ENCODE results near the gene ZAR1L. TPM values are rescaled to one million over a fixed set of nuclear protein-coding genes. Genes with fewer than 3 reads are reported as not detected.

Gene ZAR1L
- polyA plus RNA-seq, 2 of the 4 experiments (the other 2 are of a cell fraction): not detected

- ATAC-seq (no peak), FAIRE-seq (no peak), DNase-seq (ENCODE audit: low read depth in 1 of 2, low spot score in 1 of 2) (no peak)
- Histone ChIP-seq H3K27ac (no peak overlapping the region), H3K9me3 (no peaks in the 10 kb centered on the region), H3K4me3 (no peak overlapping the region), H3K4me1 (no peaks in the 10 kb centered on the region), H3K4me2 (no peak overlapping the region)
- TF ChIP-seq MAX (IDR thresholded peaks at IDR 0.05) (no peak), FOXS1 (CRISPR knock-in tag; IDR thresholded peaks at IDR 0.05) (no peak), MYC (IDR thresholded peaks at IDR 0.05; ENCODE audit: borderline replicate concordance, low read length) (no peak), CHD2 (IDR thresholded peaks at IDR 0.05; ENCODE audit: low read length, partially characterized antibody) (no peak), RFX5 (IDR thresholded peaks at IDR 0.05) (no peak), KDM1A (IDR thresholded peaks at IDR 0.05; ENCODE audit: low read depth) (no peak), EHF (CRISPR knock-in tag; IDR thresholded peaks at IDR 0.05) (no peak), HMGXB4 (CRISPR knock-in tag; IDR thresholded peaks at IDR 0.05; ENCODE audit: borderline replicate concordance) (no peak), PHF8 (IDR thresholded peaks at IDR 0.05; ENCODE audit: borderline replicate concordance, low read depth) (no peak), JUNB (IDR thresholded peaks at IDR 0.05) (no peak), TP53 (CRISPR knock-in tag; IDR thresholded peaks at IDR 0.05) (no peak), BCL3 (IDR thresholded peaks at IDR 0.05) (no peak), POLR2AphosphoS2 (conservative IDR thresholded peaks at IDR 0.05; ENCODE audit: low read length) (no peak), MAFK (IDR thresholded peaks at IDR 0.05; ENCODE audit: partially characterized antibody) (no peak), HOXA7 (CRISPR knock-in tag; IDR thresholded peaks at IDR 0.05) (no peak), RARB (CRISPR knock-in tag; IDR thresholded peaks at IDR 0.05) (no peak), ESRRA (IDR thresholded peaks at IDR 0.05; ENCODE audit: borderline replicate concordance, low read length) (no peak), MAZ (IDR thresholded peaks at IDR 0.05; ENCODE audit: borderline replicate concordance, low read depth, low read length) (no peak), ZNF302 (CRISPR knock-in tag; IDR thresholded peaks at IDR 0.05) (no peak), GATA3 (IDR thresholded peaks at IDR 0.05; ENCODE audit: borderline replicate concordance) (no peak)
- POLR2A ChIA-PET: interaction anchor here (1.0 kb wide), 1 partner anchor 9 kb away, joined by 3 read pairs; the partner anchor contains the start of genes BRCA2 and ZAR1L
- CTCF ChIA-PET: no interaction called here
These were observed 8.7 kb upstream of the ZAR1L start for GRCh38 chr13:32323912-32324311.

- FAIRE-seq: no peak
- no peaks in the 10 kb centered on the region for H3K9me3 ChIP-seq
- H3K4me1 ChIP-seq: 0 out of 3 replicates have a peak, but pooled peaks cover 3% of the 10 kb centered on the region
- H3K4me3 ChIP-seq: no peak overlapping the region
- CTCF ChIA-PET: no interaction called here
- no peak overlapping the region for H3K4me2 ChIP-seq
- WGBS (ENCODE audit: missing lambda C conversion rate): 81% methylated on average over 4 of the region's 4 CpGs
- TF ChIP-seq MAFK (IDR thresholded peaks at IDR 0.05; ENCODE audit: partially characterized antibody) (no peak), EP300 (IDR thresholded peaks at IDR 0.05) (no peak), PHF8 (IDR thresholded peaks at IDR 0.05; ENCODE audit: borderline replicate concordance, low read depth) (no peak), CEBPB (IDR thresholded peaks at IDR 0.05) (no peak), JUN (IDR thresholded peaks at IDR 0.05) (no peak), HMGXB4 (CRISPR knock-in tag; IDR thresholded peaks at IDR 0.05; ENCODE audit: borderline replicate concordance) (no peak), TFCP2L1 (CRISPR knock-in tag; IDR thresholded peaks at IDR 0.05) (no peak), KDM5A (IDR thresholded peaks at IDR 0.05) (no peak), JUNB (IDR thresholded peaks at IDR 0.05) (no peak)
- H3K27ac ChIP-seq: no peak overlapping the region
- no peak for DNase-seq (ENCODE audit: low read depth in 1 of 2, low spot score in 1 of 2)
- ATAC-seq: no peak
- POLR2A ChIA-PET: no interaction called here
These were observed 5.4 kb upstream of the ZAR1L start for GRCh38 chr13:32320528-32320927.

All from A549 (cell line).